DND-41 (cell line): ENCODE results near the gene ANKS1B.

Source experiments
- EZH2 ChIP-seq: IDR thresholded peaks from 3 replicates; pipeline ENCODE4 v1.6.1; 2012; ENCODE audit warnings: borderline replicate concordance, low read depth, mild to moderate bottlenecking, moderate library complexity, low read length, inconsistent platforms; ENCODE audit not compliant: severe bottlenecking
- TF ChIP-seq, protein P1 (sequence below): IDR thresholded peaks from 2 replicates; pipeline ENCODE4 v1.5.1; 2012; ENCODE audit warnings: borderline replicate concordance, low read length, moderate library complexity, mild to moderate bottlenecking; ENCODE audit not compliant: poor library complexity, severe bottlenecking; ENCODE audit errors: extremely low read depth

DNA sequence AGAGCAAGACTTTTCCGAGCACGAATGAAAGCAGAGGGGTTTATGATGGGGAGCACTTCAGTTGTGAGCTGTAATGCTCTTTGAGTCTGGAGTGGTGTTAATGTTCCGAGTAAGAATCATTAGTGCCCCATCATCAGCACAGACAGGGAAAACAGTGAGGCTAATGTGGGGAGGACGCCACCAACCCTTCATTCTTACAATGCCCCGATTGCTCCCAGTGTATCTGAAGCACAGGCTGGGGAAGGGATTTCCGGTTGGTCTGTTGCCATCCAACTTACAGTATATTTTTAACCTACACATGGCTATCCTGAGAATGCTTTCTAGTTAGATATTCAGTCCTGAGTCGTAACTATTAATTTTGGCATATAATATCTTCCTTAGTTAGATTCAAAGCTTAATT lies 1198.1 kb downstream of the ANKS1B start:
- TF ChIP-seq, protein P1, sequence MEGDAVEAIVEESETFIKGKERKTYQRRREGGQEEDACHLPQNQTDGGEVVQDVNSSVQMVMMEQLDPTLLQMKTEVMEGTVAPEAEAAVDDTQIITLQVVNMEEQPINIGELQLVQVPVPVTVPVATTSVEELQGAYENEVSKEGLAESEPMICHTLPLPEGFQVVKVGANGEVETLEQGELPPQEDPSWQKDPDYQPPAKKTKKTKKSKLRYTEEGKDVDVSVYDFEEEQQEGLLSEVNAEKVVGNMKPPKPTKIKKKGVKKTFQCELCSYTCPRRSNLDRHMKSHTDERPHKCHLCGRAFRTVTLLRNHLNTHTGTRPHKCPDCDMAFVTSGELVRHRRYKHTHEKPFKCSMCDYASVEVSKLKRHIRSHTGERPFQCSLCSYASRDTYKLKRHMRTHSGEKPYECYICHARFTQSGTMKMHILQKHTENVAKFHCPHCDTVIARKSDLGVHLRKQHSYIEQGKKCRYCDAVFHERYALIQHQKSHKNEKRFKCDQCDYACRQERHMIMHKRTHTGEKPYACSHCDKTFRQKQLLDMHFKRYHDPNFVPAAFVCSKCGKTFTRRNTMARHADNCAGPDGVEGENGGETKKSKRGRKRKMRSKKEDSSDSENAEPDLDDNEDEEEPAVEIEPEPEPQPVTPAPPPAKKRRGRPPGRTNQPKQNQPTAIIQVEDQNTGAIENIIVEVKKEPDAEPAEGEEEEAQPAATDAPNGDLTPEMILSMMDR, result no peak
- TF ChIP-seq EZH2, result no peak
